Umbilical cord (tissue), 2 donors: ENCODE measurements around the gene CTNNB1. TPM values are rescaled to one million over a fixed set of nuclear protein-coding genes. Genes with fewer than 3 reads are reported as not detected.
A peak's percentile ranks its signal among the peaks of the same experiment; 100 is the strongest.
"Not testable (repeated sequence)": the region's sequence is repeated elsewhere in the genome, so short reads cannot be mapped to it uniquely, and the experiment has no call there.

Experiments used
- DNase-seq: peaks from one replicate; pipeline ENCODE4 v3.0.0-alpha.2; 2015; ENCODE audit warnings: low spot score
- total RNA-seq: library from RNA; depleted of rRNA; stranded (reverse); fragments of >200 nt; gene quantifications from one replicate; pipeline ENCODE4 v1.2.3, GENCODE V29; 2014; ENCODE audit warnings: low replicate concordance; ENCODE audit not compliant: insufficient read depth

Gene CTNNB1
- total RNA-seq, 1 donor from 2014 or later = 1,192 TPM

DNA sequence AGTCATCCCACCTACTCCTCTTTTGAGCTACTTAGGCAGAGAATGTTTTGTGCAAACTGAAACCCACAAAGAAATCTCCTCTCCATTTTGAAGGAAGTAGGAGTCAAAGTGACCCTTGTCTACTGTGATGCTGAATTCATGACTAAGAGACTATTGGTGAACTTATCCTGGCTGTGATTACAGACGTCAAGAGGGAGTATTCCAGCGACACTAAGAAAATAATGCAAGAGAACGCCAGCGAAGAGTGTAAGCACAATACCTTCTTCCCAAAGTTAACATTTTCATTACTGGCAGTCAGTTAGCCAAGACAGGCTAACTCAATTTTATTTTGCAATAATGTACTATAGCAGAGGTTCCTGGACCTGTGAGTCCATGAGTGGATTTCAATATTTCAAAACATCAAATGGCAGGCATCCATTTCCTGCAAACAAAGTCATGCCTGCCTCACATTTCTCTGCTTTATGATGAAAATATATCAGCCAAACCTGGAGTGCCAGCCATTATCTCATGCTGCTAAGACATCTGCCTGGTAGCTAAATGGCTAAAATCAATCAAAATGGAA is 59.0 kb downstream of the CTNNB1 start:
- DNase-seq = no peak

- DNase-seq = peak; percentile 52
These were observed 60.3 kb downstream of the CTNNB1 start for GRCh38 chr3:41259449-41260062.

DNA sequence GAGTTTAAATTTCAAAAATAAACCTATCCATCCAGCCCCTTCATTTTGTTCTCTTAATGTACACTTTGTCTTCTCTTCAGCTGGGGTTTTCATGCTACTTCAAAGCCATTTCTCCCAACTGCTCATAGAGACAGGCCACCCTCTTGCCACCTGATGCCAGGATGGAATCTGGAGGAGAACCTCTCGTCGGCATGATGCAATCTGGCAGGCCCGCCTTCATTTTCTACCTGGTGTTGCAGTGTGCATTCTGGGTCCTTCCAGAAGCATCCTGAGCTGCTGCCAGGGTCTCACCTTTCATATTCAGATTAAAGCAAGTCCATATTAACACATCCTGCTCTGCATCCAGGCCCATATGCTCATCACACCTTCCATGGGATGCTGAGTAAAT is 60.8 kb downstream of the CTNNB1 start:
- no peak for DNase-seq

DNA sequence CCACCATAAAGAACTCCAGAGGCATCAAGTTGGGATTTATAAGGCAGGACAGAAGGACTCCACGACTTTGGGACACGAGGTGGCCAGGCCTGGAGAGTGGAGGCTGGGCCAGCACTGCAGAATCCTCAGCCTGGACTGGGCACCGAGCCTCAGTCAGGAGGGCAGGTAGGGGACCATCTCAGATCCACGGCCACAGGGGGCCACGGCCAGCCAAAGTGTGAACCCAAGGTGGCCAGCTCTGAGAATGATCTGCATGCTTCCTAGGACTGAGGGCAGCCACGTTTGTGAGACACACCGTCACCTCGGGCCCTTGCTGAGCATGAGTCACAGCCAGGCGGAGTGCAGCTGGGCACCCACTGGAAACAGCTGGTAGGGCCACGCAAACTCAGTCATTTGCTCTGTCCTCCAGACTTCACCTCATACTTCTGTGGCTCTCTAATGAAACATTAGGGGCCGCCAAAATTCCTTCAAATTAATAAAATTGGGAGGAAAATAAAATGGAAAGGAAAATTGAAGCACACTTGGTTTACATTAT is 65.8 kb downstream of the CTNNB1 start:
- DNase-seq = no peak

- peak; percentile 53 for DNase-seq
These were observed 66.5 kb downstream of the CTNNB1 start for GRCh38 chr3:41265823-41266273.

GRCh38 chr3:41267975-41268640 is 68.8 kb downstream of the CTNNB1 start:
- DNase-seq = no peak

DNA sequence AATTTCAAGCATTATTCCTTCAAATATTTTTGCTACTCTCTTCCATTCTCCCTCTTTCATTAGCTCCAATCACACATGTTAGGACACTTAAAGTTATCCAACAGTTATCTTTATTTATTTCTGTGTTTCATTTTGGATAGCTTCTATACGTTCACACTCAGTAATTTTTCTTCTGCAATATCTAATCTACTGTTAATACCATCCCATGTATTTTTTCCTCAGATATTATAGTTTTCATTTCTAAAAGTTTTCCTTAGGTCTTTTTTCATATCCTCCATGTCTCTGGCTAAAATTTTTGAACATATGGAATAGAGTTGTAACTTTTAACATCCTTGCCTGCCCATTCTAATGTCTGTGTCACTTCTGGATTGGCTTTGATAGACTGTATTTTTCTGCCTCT is 73.4 kb downstream of the CTNNB1 start:
- DNase-seq = no peak

DNA sequence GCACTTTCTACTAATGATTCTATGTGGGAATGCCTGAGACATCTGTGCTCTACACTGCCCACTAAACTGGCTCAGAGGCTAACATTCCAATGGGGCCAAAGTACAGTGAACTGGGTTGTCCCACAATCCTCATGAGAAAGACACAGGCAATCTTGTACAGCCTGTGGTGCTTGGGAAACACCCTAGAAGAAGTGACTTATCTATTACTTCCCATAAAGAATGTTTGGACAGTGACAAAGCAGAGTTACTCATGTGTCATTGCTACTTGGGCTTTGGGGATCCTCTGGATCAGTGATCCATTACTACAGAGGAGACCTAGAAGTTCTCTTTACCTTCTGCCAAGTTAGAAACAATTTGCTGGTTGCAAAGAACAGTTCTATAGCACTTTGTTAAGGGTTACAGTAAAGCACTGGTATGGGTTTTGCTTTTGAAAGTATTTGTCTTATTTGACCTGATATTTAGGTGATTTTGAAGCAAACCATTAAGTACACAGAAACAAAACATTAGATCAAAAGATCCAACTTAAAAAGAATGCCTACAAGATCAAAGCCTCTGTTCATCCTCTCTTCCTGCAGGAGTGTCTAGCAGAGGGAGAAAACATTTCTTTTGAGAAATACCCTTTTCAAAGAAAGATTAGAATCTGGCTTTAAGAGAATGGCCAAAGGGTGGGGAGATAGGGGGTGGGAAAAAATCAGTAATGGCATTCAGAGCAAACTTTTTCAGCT is 75.8 kb downstream of the CTNNB1 start:
- DNase-seq = no peak

GRCh38 chr3:41276191-41276590 is 76.9 kb downstream of the CTNNB1 start:
- DNase-seq = no peak

DNA sequence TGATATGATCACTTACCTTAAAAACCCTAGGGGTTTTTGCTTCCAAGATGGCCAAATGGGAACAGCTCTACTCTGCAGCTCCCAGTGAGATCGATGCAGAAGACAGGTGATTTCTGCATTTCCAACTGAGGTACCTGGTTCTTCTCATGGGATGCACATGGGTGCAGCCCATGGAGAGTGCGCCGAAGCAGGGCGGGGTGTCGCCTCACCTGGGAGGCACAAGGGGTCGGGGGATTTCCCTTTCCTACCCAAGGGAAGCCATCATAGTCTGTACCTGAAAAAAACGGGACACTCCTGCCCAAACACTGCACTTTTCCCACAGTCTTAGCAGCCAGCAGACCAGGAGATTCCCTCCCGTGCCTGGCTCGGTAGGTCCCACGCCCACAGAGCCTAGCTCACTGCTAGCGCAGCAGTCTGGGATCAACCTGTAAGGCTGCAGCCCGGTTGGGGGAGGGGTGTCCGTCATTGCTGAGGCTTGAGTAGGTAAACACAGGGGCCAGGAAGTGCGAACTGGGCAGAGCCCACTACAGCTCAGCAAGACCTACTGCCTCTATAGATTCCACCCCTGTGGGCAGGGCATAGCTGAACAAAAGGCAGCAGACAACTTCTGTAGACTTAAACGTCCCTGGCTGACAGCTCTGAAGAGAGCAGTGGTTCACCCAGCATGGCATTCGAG is 78.6 kb downstream of the CTNNB1 start:
- no peak for DNase-seq

DNA sequence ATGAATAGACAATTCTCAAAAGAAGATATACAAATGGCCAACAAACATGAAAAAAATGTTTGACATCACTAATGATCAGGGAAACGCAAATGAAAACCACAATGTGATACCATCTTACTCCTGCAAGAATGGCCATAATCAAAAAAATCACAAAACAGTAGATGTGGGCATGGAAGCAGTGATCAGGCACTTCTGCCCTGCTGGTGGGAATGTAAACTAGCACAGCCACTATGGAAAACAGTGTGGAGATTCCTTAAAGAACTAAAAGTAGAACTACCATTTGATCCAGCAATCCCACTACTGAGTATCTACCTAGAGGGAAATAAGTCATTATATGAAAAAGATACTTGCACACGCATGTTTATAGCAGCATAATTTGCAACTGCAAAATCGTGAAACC is 85.6 kb downstream of the CTNNB1 start:
- not testable (repeated sequence) for DNase-seq

DNA sequence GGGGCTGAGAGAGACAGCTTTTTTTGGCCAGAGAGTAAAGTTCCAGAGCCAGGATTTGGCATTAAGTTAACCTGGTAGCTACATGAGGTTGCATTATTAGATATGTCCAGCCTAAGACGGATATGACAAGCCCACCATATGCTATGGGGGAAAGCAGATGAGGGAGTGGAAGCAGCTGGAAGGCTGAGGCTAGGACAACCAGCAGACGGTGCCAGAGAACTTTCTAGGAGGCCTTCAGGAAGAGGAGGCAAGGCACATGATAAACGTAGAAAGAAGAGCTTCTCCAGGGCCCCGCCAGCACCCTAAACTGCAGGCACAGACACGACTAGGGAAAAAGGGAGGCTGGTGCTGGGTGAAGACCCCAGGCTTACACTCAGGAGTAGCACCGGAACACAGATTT is 87.0 kb downstream of the CTNNB1 start:
- DNase-seq = no peak

DNA sequence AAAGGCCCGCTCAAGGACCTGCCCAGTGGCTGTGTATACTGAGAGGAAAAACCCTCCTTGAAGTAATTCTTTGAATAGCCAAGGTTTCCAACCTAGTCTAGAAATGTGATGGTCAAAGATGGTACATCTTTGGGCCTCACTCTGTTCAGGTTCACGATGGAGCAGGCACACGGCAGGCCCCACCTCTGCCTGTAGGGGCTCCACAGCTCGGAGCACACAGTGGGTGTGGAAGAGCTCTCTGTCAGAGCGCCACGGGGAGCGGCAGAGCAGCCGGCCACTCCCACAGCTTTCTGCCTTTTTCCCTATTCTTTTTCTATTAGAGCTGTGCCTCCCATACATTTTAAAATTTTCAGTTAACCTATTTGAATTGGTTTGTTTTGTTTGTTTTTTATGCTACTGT is 89.5 kb downstream of the CTNNB1 start:
- no peak for DNase-seq
